ENCODE data around the gene GATM. TPM values are rescaled to one million over a fixed set of nuclear protein-coding genes. Genes with fewer than 3 reads are reported as not detected.
"Not testable (repeated sequence)": the region's sequence is repeated elsewhere in the genome, so short reads cannot be mapped to it uniquely, and the experiment has no call there.

Gene GATM
- total and polyA plus RNA-seq, 10 donors, result 19.3 to 69.4 (median 37.6) TPM

GRCh38 chr15:45372041-45372995, 6.0 kb downstream of the GATM start:
- 74 to 85% (median 81%) methylated on average over 7 of the region's 7 CpGs for WGBS, 5 donors
- intact Hi-C loops (cut with DNase I; ENCODE audit: low total_unique reads), result no loop called here
- Histone ChIP-seq H3K27ac (no peak overlapping the region), H3K4me3 (no peak overlapping the region), H3K36me3 (peaks cover 0 to 27% (median 0%) of the 10 kb centered on the region in 6 donors), H3K4me1 (peaks cover 5 to 18% (median 16%) of the 10 kb centered on the region in 6 donors), H3K27me3 (replicated peaks in 1 of 7) (peaks cover 0 to 26% (median 8%) of the 10 kb centered on the region in 7 donors), H3K9me3 (no peaks in the 10 kb centered on the region)
- TF ChIP-seq POLR2AphosphoS5 (IDR thresholded peaks at IDR 0.05), result no peak
- no peak for TF ChIP-seq POLR2A (IDR thresholded peaks at IDR 0.05)
- no peak for TF ChIP-seq CTCF (IDR thresholded peaks at IDR 0.05 in 8 of 11, conservative IDR thresholded peaks at IDR 0.05 in 3 of 11)
- no peak for DNase-seq

DNA sequence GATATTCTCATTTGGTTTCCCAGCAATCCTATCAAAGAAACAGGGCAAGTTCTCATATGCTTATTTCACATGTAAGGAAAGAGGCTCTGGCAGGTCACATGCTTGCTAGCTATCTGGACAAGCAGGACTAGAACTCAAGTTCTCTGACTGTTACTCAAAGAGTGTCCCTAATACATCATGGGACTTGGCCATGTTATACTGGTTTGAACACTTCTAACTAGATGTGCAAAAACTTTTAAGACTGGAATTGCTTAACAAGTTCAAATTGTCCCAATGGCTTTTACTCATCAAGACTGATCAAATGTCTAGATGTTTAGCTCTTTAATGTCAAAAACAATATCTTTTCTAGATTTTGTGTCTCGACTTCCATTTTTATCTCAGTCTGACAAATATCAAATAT, 6.8 kb downstream of the GATM start:
- no peak for DNase-seq
- 66 to 89% (median 85%) methylated on average over 1 of the region's 1 CpG for WGBS, 5 donors

GRCh38 chr15:45370042-45370441, 8.3 kb downstream of the GATM start:
- H3K9me3 ChIP-seq; H3K4me1 ChIP-seq; H3K27me3 ChIP-seq (replicated peaks in 1 of 7); H3K27ac ChIP-seq; DNase-seq; H3K4me3 ChIP-seq; intact Hi-C loops (cut with DNase I; ENCODE audit: low total_unique reads): not testable (repeated sequence)
- H3K36me3 ChIP-seq, result peaks cover 0 to 32% (median 2%) of the 10 kb centered on the region in 6 donors
- WGBS, 5 donors, result 55 to 84% (median 70%) methylated on average over 3 to 4 of the region's 4 CpGs

More for the DNA sequence above, 6.8 kb downstream of the GATM start:
- Histone ChIP-seq H3K4me1 (peaks cover 0 to 10% (median 8%) of the 10 kb centered on the region in 6 donors), H3K27ac (no peak overlapping the region), H3K4me3 (no peak overlapping the region), H3K36me3 (peaks cover 0 to 28% (median 0%) of the 10 kb centered on the region in 6 donors), H3K9me3 (no peaks in the 10 kb centered on the region), H3K27me3 (replicated peaks in 1 of 7) (peaks cover 0 to 18% (median 2%) of the 10 kb centered on the region in 7 donors)
- intact Hi-C loops (cut with DNase I; ENCODE audit: low total_unique reads), result no loop called here
- no peak for TF ChIP-seq POLR2AphosphoS5 (IDR thresholded peaks at IDR 0.05)
- TF ChIP-seq POLR2A (IDR thresholded peaks at IDR 0.05), result no peak
- TF ChIP-seq CTCF (IDR thresholded peaks at IDR 0.05 in 8 of 11, conservative IDR thresholded peaks at IDR 0.05 in 3 of 11), result no peak

DNA sequence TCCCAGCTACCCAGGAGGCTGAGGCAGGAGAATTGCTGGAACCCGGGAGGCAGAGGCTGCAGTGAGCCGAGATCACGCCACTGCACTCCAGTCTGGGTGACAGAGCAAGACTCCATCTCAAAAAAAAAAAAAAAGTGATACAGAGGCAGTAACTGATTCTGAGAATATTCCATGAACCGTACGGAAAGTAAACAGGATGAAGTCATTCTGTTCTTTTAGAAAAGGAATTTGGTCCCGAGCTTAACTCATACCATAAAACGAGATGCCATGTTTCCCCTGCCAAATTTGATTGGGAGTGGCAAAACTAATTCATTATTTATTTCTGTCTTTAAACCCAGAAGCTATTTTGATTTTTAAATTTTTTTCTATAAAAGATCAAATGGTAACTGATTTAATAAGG, 11.1 kb downstream of the GATM start:
- H3K4me1 ChIP-seq; intact Hi-C loops (cut with DNase I; ENCODE audit: low total_unique reads); H3K9me3 ChIP-seq; H3K27ac ChIP-seq; H3K4me3 ChIP-seq; H3K27me3 ChIP-seq (replicated peaks in 1 of 7); DNase-seq: not testable (repeated sequence)
- H3K36me3 ChIP-seq, result peaks cover 0 to 59% (median 2%) of the 10 kb centered on the region in 6 donors
- WGBS, 5 donors, result 76 to 86% (median 83%) methylated on average over 7 of the region's 7 CpGs

GRCh38 chr15:45364271-45364670, 14.1 kb downstream of the GATM start:
- intact Hi-C loops (cut with DNase I; ENCODE audit: low total_unique reads), result no loop called here

More at GRCh38 chr15:45364271-45364670, 14.1 kb downstream of the GATM start:
- Histone ChIP-seq H3K4me1 (no peaks in the 10 kb centered on the region), H3K4me3 (no peak overlapping the region), H3K36me3 (peaks cover 0 to 65% (median 7%) of the 10 kb centered on the region in 6 donors), H3K27me3 (replicated peaks in 1 of 7) (no peaks in the 10 kb centered on the region), H3K9me3 (no peaks in the 10 kb centered on the region), H3K27ac (no peak overlapping the region)
- no peak for DNase-seq
- 84 to 92% (median 88%) methylated on average over 1 of the region's 1 CpG for WGBS, 5 donors
- TF ChIP-seq POLR2A (IDR thresholded peaks at IDR 0.05), result no peak
- no peak for TF ChIP-seq POLR2AphosphoS5 (IDR thresholded peaks at IDR 0.05)
- TF ChIP-seq CTCF (IDR thresholded peaks at IDR 0.05 in 8 of 11, conservative IDR thresholded peaks at IDR 0.05 in 3 of 11), result no peak
